GM12801 (cell line): ENCODE data around the gene PSIP1.

Experiments used
- CTCF ChIP-seq: IDR thresholded peaks from one replicate; pipeline ENCODE4 v1.5.1; 2011; ENCODE audit warnings: control low read depth; ENCODE audit not compliant: insufficient read length; ENCODE audit errors: extremely low read depth

Gene PSIP1

DNA sequence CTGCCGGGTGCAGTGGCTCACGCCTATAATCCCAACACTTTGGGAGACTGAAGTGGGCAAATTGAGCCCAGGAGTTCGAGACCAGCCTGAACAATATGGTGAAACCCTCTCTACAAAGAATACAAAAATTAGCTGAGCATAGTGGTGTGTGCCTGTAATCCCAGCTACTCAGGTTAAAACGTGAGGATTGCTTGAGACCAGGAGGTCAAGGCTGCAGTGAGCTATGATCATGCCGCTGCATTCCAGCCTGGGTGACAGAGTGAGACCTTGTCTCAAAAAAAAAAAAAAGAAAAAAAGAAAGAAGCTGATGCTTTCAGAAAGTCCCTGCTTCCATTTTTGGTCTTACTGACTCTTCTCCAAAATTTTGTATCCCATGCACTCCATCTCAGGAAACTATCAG lies 56.8 kb downstream of the PSIP1 start:
- TF ChIP-seq CTCF = no peak

DNA sequence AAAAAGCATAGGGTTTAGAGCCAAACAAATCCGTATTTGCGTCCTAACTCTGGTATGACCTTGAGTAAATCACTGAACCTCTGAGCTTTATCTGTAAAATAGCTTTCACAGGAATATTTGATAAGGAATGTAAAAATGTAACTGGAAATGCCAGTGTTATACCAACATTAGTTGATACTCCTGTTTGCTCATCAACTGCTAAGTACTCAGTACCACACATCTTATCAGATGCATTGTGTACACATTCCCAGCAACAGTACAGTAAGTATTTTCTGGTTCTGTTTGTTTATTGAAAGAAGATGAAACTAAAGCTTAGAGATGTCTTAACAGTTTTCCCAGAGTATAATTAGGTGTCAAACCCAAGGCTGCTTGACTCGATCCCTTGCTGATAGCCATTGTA lies 66.6 kb downstream of the PSIP1 start:
- no peak for TF ChIP-seq CTCF

GRCh38 chr9:15438891-15439290 lies 71.9 kb downstream of the PSIP1 start:
- no peak for TF ChIP-seq CTCF

GRCh38 chr9:15433661-15434060 lies 77.1 kb downstream of the PSIP1 start:
- TF ChIP-seq CTCF = no peak

DNA sequence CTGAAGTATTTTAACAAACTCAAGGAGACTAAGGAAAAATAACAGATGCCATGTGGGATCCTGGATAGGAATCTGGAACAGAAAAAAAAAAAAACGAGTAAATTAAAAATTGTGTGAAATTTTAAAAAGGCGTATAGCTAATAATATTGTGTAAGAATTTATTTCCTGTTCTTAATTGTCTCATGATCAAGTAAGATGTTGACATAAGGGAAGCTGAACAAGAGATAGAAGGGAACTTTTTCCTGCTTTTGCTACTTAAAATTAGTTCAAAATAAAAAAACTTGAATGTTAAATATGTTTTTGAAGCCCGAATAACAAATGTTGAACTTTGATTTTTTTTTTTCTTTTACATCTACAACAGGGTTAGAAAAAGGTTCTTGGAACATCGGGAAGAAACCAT lies 77.6 kb downstream of the PSIP1 start:
- no peak for TF ChIP-seq CTCF

DNA sequence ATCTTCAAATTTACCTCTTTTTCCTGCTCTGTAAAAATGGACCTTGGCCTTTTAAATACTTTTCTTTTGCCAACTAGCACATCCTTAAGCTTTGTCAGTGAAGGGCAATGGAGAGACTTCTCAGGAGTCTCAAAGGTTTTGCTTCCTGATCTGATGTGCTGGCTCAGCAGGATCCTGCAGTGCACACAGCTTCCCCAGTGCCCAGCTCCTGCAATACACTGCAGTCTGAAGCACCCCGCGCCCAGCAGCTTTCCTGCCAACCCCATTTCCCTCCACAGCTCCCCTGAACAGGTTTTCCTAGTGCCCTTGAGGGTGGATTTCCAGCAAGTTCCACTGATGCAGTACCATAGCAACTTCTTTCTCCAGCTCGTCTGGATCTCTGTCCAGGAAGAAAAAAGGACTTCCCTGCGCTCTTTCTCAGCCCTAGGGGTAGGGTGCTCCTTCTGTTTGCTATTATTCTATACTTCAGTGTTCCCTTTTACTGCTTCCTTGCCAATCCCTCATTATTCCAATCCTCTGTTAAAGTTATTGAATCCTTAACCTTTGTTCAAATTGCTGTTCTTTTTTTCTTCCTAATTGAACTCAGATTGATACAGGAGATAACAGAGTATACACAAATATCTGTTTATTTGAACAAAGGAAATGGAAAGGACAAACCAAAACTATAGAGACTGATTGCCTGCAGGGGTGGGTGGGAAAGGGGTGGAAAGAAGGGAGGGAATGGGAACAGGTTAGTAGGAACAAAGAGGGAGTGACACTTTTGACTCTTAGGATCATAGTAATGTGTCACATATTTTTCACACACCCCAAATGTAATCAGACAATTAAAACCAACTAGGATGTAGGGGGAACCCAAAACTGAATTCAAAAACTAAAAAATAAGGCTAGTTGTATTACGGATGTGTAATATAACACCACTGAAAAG lies 79.6 kb downstream of the PSIP1 start:
- TF ChIP-seq CTCF = no peak

DNA sequence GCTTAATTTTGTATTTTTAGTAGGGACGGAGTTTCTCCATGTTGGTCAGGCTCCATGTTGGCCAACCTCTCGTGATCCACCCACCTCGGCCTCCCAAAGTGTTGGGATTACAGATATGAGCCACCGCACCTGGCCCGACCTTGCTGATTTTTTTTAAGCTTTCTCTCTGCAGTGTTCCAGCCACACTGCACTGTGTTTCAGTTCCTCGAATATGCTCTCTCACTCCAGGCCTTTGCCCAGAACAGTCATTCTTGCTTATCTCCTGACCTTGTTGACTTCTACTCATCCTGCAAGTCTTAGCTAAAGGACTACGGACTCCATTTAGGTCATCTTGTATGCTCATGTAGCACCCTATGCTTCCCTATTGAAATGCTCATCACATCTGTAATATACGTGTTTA lies 84.8 kb downstream of the PSIP1 start:
- no peak for TF ChIP-seq CTCF
